Stomach (tissue), 9 donors: ENCODE results near the gene CCHCR1. TPM values are rescaled to one million over a fixed set of nuclear protein-coding genes. Genes with fewer than 3 reads are reported as not detected.

Experiments
- DNase-seq, 2 donors: peaks; one replicate each; pipeline versions ENCODE4 v3.0.0 to v3.0.0-alpha.2; 2013 to 2019
- H3K27ac ChIP-seq, 5 donors: fragments of 200-600 bp in 4 of 5; sonication (generic) in 4 of 5; one replicate each; pipeline ENCODE4 v1.5.1; 2013 to 2019; ENCODE audit warnings: mild to moderate bottlenecking in 1 of 5, moderate library complexity in 1 of 5
- H3K27me3 ChIP-seq, 3 donors: fragments of 200-600 bp; sonication (generic); one replicate each; pipeline ENCODE4 v1.5.1; 2017 to 2019; ENCODE audit warnings: mixed run types in 1 of 3
- H3K36me3 ChIP-seq, 4 donors: fragments of 200-600 bp; sonication (generic); 1 replicate in 3 of 4; 2 replicates in 1 of 4; pipeline ENCODE4 v1.5.1; 2016 to 2019
- H3K4me1 ChIP-seq, 4 donors: fragments of 200-600 bp; sonication (generic); one replicate each; pipeline ENCODE4 v1.5.1; 2016 to 2019
- H3K4me3 ChIP-seq, 4 donors: fragments of 200-600 bp; sonication (generic) in 3 of 4; one replicate each; pipeline ENCODE4 v1.5.1; 2016 to 2019; ENCODE audit warnings: mild to moderate bottlenecking in 1 of 4
- H3K9me3 ChIP-seq, 4 donors: fragments of 200-600 bp; sonication (generic); one replicate each; pipeline ENCODE4 v1.5.1; 2016 to 2019
- EP300 ChIP-seq: sonication (generic); formaldehyde crosslinking; IDR thresholded peaks from one replicate; pipeline ENCODE4 v1.6.1; 2017; ENCODE audit warnings: antibody characterized with exemption
- POLR2A ChIP-seq, 4 donors: fragments of 450-650 bp; IDR thresholded peaks; one replicate each; pipeline ENCODE4 v1.6.1; 2016; ENCODE audit warnings: antibody characterized with exemption in 4 of 4, control low read depth in 2 of 4, mild to moderate bottlenecking in 1 of 4, moderate library complexity in 1 of 4
- POLR2AphosphoS5 ChIP-seq, 3 donors: sonication (generic); formaldehyde crosslinking; IDR thresholded peaks; one replicate each; pipeline ENCODE4 v1.6.1; 2016; ENCODE audit warnings: antibody characterized with exemption in 3 of 3
- WGBS, 5 donors: extraction: QIAGEN DNeasy Blood & Tissue Kit in 3 of 5; methylation state at CpG; one replicate each; pipeline versions ENCODE4 v1.1.5 to v1.1.7; 2013 to 2018; 5-methylcytosine and 5-hydroxymethylcytosine counted together
- intact Hi-C: fragments of 100-400 bp; cut with DNase I; formaldehyde crosslinking; loops from one replicate; pipeline ENCODE4 v1.15.1; 2023; ENCODE audit warnings: low total_unique reads
- polyA plus RNA-seq, 3 donors: library from polyadenylated mRNA; stranded (reverse); fragments of 200-250 nt; gene quantifications; one replicate each; pipeline ENCODE4 v1.2.3, GENCODE V29; 2013
- total RNA-seq, 5 donors: library from RNA; depleted of rRNA; stranded (reverse); fragments of >200 nt; gene quantifications; one replicate each; pipeline versions ENCODE4 v1.1.0 to v1.2.3, GENCODE V29; 2014 to 2016
- TF ChIP-seq, protein P1 (sequence below), 7 experiments: fragments of 450-650 bp in 4 of 7; fragments of 200-600 bp in 3 of 7; sonication (generic) in 3 of 7; IDR thresholded peaks; one replicate each; pipeline ENCODE4 v1.5.1; 2016 to 2019; ENCODE audit warnings: antibody characterized with exemption in 7 of 7, control low read depth in 2 of 7, mild to moderate bottlenecking in 1 of 7
- donor health status: healthy with polysubstance abuse.
- donor health status: Bipolar disorder and iron deficiency.
- donor health status: healthy.

CCHCR1 gene
- total and polyA plus RNA-seq, 8 donors, result 9.7 to 201 (median 19.0) TPM

DNA sequence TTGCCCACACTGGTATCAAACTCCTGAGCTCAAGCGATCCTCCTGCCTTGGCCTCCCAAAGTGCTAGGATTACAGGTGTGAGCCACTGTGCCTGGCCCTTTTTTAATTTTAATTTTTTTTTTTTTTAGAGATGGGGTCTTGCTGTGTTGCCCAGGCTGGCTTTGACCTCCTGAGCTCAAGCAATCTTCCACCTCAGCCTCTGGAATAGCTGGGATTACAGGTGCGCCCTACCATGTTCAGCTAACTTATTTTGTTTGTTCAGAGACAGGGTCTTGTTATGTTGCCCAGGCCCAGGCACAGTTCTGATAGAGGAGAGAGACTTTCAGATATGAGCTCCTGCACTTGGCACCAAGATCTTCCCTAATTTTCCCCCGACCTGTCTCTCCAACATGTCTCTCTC is 26.9 kb downstream of the CCHCR1 start:
- peaks cover 4 to 16% (median 15%) of the 10 kb centered on the region in 4 donors for H3K4me1 ChIP-seq
- no peaks in the 10 kb centered on the region for H3K36me3 ChIP-seq
- H3K9me3 ChIP-seq, result no peaks in the 10 kb centered on the region
- no peak overlapping the region for H3K27ac ChIP-seq
- H3K4me3 ChIP-seq, result no peak overlapping the region
- intact Hi-C loops, result no loop called here
- 90 to 99% (median 94%) methylated on average over 3 of the region's 3 CpGs for WGBS, 5 donors
- TF ChIP-seq EP300 (no peak), POLR2A (IDR thresholded peaks at IDR 0.05) (no peak), POLR2AphosphoS5 (IDR thresholded peaks at IDR 0.05) (no peak)
- no peak for DNase-seq
- no peaks in the 10 kb centered on the region for H3K27me3 ChIP-seq

DNA sequence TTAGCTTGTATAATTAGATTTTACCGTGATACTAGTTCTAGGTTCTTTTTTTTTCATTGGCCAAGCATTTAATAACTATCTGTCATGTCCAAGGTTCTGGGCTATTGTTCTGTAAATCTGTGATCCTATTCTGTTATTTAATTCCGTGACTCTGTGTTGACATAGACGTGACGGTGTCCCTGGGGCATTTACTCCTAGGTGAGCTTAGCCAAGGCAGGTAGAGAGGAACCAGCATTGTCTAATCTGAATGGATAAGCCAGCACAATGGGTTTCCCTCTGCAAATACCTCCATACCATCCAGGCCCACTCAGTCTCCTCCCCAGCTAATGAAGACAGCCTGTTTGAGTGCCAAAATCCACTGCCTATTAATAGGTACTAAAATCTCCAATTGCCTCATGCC is 28.5 kb downstream of the CCHCR1 start:
- Histone ChIP-seq H3K27me3 (no peaks in the 10 kb centered on the region), H3K4me3 (no peak overlapping the region), H3K9me3 (no peaks in the 10 kb centered on the region), H3K36me3 (no peaks in the 10 kb centered on the region), H3K27ac (no peak overlapping the region), H3K4me1 (peaks cover 12 to 25% (median 20%) of the 10 kb centered on the region in 4 donors)
- WGBS, 5 donors, result 37 to 54% (median 48%) methylated on average over 4 of the region's 4 CpGs
- TF ChIP-seq, protein P1, sequence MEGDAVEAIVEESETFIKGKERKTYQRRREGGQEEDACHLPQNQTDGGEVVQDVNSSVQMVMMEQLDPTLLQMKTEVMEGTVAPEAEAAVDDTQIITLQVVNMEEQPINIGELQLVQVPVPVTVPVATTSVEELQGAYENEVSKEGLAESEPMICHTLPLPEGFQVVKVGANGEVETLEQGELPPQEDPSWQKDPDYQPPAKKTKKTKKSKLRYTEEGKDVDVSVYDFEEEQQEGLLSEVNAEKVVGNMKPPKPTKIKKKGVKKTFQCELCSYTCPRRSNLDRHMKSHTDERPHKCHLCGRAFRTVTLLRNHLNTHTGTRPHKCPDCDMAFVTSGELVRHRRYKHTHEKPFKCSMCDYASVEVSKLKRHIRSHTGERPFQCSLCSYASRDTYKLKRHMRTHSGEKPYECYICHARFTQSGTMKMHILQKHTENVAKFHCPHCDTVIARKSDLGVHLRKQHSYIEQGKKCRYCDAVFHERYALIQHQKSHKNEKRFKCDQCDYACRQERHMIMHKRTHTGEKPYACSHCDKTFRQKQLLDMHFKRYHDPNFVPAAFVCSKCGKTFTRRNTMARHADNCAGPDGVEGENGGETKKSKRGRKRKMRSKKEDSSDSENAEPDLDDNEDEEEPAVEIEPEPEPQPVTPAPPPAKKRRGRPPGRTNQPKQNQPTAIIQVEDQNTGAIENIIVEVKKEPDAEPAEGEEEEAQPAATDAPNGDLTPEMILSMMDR (IDR thresholded peaks at IDR 0.05), result no peak
- TF ChIP-seq POLR2A (IDR thresholded peaks at IDR 0.05) (no peak), EP300 (no peak), POLR2AphosphoS5 (IDR thresholded peaks at IDR 0.05) (no peak)
- DNase-seq, result no peak
- intact Hi-C loops, result no loop called here

DNA sequence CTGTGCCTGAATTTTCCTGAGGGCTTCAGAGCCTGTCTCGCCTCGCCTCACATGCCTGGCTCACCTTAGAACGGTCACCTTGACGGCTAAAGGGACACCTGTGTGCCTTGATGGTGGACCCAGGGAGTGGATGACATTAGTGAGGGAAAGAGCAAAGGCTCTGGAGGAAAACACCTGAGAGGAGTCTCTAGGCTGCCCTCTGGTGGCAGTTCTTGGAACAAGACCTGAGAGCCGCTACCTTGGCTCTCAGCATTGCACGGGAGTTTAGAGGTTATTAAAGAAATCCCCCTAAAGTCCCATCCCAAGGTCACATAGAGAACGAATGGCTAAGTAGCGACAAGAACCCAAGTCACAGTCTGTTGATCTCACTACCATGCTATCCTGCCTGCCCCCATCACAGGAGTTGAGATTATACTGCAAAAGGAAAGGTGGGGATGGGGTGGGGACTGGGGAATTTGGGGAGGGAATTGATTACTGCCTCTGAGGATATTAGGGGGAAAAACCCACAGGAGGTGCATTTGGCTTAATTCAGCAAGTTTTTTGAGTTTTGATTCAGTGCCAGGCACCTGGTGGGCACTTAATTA is 29.4 kb downstream of the CCHCR1 start:
- TF ChIP-seq POLR2AphosphoS5 (IDR thresholded peaks at IDR 0.05), result peak in 1 of 3 donors; percentile 13
- no peak for TF ChIP-seq POLR2A (IDR thresholded peaks at IDR 0.05)
- TF ChIP-seq, protein P1 (IDR thresholded peaks at IDR 0.05), result peak in 5 of 7 experiments; percentile 41 to 86 (median 76)
- Histone ChIP-seq H3K36me3 (no peaks in the 10 kb centered on the region), H3K9me3 (no peaks in the 10 kb centered on the region), H3K4me1 (peaks cover 14 to 29% (median 22%) of the 10 kb centered on the region in 4 donors), H3K4me3 (no peak overlapping the region), H3K27ac (no peak overlapping the region), H3K27me3 (no peaks in the 10 kb centered on the region)
- 4 to 6% (median 5%) methylated on average over 8 of the region's 8 CpGs for WGBS, 5 donors
- DNase-seq, result peak; percentile 84 to 85
- intact Hi-C loops, result no loop called here

DNA sequence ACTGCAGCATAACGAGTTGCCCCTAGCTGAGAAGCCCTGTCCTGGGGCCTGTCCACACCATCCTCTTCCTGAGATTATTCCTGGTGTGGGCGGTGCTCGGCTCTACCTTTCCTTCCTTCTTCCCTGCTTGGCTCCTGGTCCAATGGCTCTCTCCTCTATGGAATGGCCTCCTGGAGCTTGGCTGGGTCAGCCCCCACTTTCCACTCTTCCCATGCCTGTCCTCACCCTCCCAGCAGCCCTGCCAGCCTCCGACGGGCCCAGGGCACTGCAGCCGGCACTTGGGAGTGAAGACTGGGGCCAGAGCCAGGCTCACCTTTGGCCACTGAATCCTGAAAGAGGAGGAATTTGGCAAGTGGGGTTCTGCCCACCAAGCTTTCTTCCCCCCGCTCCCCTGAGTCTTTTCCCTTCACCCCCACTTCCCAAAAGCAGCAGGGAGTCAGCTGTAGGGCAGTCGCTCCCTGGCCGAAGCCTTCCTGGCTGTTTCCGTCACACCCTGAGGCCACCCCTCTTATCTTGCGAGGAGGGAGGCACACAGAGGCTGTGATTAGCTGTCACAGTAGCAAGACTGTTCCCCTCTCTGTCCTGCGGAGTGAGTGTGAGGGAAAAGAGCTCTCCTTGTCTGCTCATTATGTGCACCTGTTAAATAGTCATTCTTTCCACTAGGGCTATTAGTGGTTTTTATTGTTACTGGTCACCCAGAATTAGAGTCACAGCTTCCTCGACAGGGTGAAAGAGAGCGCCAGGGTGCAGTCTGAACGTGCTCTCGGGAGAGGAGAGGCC is 31.0 kb downstream of the CCHCR1 start:
- no peaks in the 10 kb centered on the region for H3K9me3 ChIP-seq
- H3K4me1 ChIP-seq, result peaks cover 25 to 41% (median 34%) of the 10 kb centered on the region in 4 donors
- DNase-seq, result peak; percentile 56 to 68
- H3K4me3 ChIP-seq, result no peak overlapping the region
- H3K27ac ChIP-seq, result peak overlapping the region; percentile 22 to 74 (median 57)
- TF ChIP-seq POLR2A (IDR thresholded peaks at IDR 0.05), result no peak
- peak in 2 of 3 donors; percentile 56 to 60 for TF ChIP-seq POLR2AphosphoS5 (IDR thresholded peaks at IDR 0.05)
- intact Hi-C loops, result no loop called here
- H3K27me3 ChIP-seq, result no peaks in the 10 kb centered on the region
- H3K36me3 ChIP-seq, result no peaks in the 10 kb centered on the region
- 33 to 49% (median 45%) methylated on average over 16 of the region's 16 CpGs for WGBS, 5 donors

DNA sequence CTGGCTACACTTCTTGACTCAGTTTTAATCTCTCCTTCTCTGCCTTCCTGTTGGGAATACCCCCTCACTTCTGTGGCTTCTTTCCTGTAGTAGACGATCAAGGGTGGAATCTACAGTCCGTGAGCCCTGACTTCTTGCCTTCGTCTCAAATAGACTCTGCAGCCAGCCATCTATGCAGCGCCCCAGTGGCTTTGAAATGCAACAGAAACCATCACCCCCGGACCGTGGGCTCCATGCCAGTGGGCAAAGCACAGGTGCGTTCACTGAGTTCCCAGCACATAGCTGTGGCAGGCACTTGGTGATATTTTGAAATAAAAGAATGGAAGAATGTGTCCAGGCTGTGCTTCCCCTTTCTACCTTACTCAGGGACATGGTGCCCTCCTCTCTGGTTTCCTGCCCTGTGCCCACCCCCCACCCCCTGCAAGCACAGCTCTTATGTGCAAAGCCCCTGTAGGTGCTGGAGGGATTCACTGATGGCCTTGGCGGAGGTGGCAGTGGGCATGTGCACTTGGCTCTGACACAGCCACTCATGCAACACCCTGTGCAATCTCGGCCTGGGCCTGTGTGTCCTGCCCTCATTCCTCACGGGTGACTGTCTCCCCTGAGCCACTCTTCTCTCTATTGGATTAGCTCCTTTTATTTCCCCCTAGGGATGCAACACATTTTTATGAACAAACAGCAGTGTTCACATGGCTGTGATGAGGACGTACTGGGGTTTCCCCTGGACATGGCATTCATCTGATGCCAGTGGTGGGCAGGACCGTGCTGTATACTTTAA is 31.8 kb downstream of the CCHCR1 start:
- Histone ChIP-seq H3K27me3 (no peaks in the 10 kb centered on the region), H3K36me3 (no peaks in the 10 kb centered on the region), H3K4me3 (no peak overlapping the region), H3K9me3 (no peaks in the 10 kb centered on the region), H3K4me1 (peaks cover 25 to 41% (median 34%) of the 10 kb centered on the region in 4 donors), H3K27ac (peak overlapping the region in 3 of 5 donors; percentile 22 to 74 (median 61))
- TF ChIP-seq, protein P1 (IDR thresholded peaks at IDR 0.05), result no peak
- TF ChIP-seq EP300 (no peak), POLR2A (IDR thresholded peaks at IDR 0.05) (no peak), POLR2AphosphoS5 (IDR thresholded peaks at IDR 0.05) (no peak)
- intact Hi-C loops, result no loop called here
- 65 to 74% (median 70%) methylated on average over 12 of the region's 12 CpGs for WGBS, 5 donors
- DNase-seq, result no peak
